GM12874 (cell line): Measurements from ENCODE around the gene DPP10.

Experiments used
- CTCF ChIP-seq: IDR thresholded peaks from 2 replicates; pipeline ENCODE4 v1.5.1; 2011; ENCODE audit warnings: low read depth, mild to moderate bottlenecking, control low read depth, low read length, moderate library complexity; ENCODE audit not compliant: insufficient read depth

DPP10 gene

GRCh38 chr2:114468343-114468742, 25.9 kb downstream of the DPP10 start:
- TF ChIP-seq CTCF = no peak

- no peak for TF ChIP-seq CTCF
These were observed 29.8 kb downstream of the DPP10 start for GRCh38 chr2:114472246-114472645.

GRCh38 chr2:114472726-114473125, 30.3 kb downstream of the DPP10 start:
- no peak for TF ChIP-seq CTCF

- no peak for TF ChIP-seq CTCF
These were observed 46.5 kb downstream of the DPP10 start for GRCh38 chr2:114488841-114489530.

- TF ChIP-seq CTCF = no peak
These were observed 52.6 kb downstream of the DPP10 start for GRCh38 chr2:114495046-114495445.

- no peak for TF ChIP-seq CTCF
These were observed 54.5 kb downstream of the DPP10 start for GRCh38 chr2:114496959-114497358.

GRCh38 chr2:114499101-114499500, 56.7 kb downstream of the DPP10 start:
- TF ChIP-seq CTCF = no peak

GRCh38 chr2:114507744-114508143, 65.3 kb downstream of the DPP10 start:
- no peak for TF ChIP-seq CTCF
